ENCODE data around the gene TSPAN33. TPM values are rescaled to one million over a fixed set of nuclear protein-coding genes. Genes with fewer than 3 reads are reported as not detected.
A peak's percentile ranks its signal among the peaks of the same experiment; 100 is the strongest.

Gene TSPAN33
- total RNA-seq, 1 experiment from 2014 or later, result 12.4 TPM

DNA sequence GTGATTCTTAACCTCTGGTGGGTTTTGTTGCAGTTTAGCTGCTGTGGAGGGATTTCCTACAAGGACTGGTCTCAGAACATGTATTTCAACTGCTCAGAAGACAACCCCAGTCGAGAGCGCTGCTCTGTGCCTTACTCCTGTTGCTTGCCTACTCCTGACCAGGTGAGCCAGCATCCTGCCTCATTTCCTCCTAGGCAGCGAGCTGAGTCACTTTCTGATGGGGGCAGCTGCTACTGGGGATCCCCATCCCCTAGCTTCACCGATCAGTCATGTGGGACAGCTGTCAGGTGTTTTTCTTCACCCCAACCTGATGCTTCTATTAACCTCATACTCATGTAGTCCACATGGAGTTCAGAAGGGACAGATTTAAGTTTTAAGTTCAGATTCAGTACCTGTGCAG lies 22.2 kb downstream of the TSPAN33 start:
- H3K9me3 Mint-ChIP-seq (ENCODE audit: low read depth, unreplicated experiment), result no peaks in the 10 kb centered on the region
- H3K36me3 Mint-ChIP-seq (ENCODE audit: insufficient read depth, unreplicated experiment), result peaks cover 8% of the 10 kb centered on the region
- CTCF ChIA-PET, result no interaction called here
- no TSS peak for BruUV-seq (replicated peaks)
- TF ChIP-seq CTCF (IDR thresholded peaks at IDR 0.05; ENCODE audit: unreplicated experiment), result no peak
- no peaks in the 10 kb centered on the region for H3K27me3 Mint-ChIP-seq (ENCODE audit: unreplicated experiment)
- intact Hi-C loops (cut with micrococcal nuclease; ENCODE audit: unreplicated experiment), result no loop called here
- H3K4me1 Mint-ChIP-seq (ENCODE audit: low read depth, unreplicated experiment), result no peaks in the 10 kb centered on the region
- no peak overlapping the region for H3K4me3 Mint-ChIP-seq (ENCODE audit: low read depth, unreplicated experiment)
- DNase-seq, result no peak
- no peak overlapping the region for H3K27ac Mint-ChIP-seq (ENCODE audit: unreplicated experiment)

GRCh38 chr7:129167817-129168216 lies 23.3 kb downstream of the TSPAN33 start:
- no TSS peak for BruUV-seq (replicated peaks)
- Mint-ChIP-seq H3K9me3 (ENCODE audit: low read depth, unreplicated experiment) (no peaks in the 10 kb centered on the region), H3K4me3 (ENCODE audit: low read depth, unreplicated experiment) (no peak overlapping the region), H3K36me3 (ENCODE audit: insufficient read depth, unreplicated experiment) (peaks cover 8% of the 10 kb centered on the region), H3K27ac (ENCODE audit: unreplicated experiment) (no peak overlapping the region), H3K27me3 (ENCODE audit: unreplicated experiment) (no peaks in the 10 kb centered on the region), H3K4me1 (ENCODE audit: low read depth, unreplicated experiment) (no peaks in the 10 kb centered on the region)
- DNase-seq, result no peak
- no peak for TF ChIP-seq CTCF (IDR thresholded peaks at IDR 0.05; ENCODE audit: unreplicated experiment)
- CTCF ChIA-PET, result no interaction called here
- intact Hi-C loops (cut with micrococcal nuclease; ENCODE audit: unreplicated experiment), result no loop called here

DNA sequence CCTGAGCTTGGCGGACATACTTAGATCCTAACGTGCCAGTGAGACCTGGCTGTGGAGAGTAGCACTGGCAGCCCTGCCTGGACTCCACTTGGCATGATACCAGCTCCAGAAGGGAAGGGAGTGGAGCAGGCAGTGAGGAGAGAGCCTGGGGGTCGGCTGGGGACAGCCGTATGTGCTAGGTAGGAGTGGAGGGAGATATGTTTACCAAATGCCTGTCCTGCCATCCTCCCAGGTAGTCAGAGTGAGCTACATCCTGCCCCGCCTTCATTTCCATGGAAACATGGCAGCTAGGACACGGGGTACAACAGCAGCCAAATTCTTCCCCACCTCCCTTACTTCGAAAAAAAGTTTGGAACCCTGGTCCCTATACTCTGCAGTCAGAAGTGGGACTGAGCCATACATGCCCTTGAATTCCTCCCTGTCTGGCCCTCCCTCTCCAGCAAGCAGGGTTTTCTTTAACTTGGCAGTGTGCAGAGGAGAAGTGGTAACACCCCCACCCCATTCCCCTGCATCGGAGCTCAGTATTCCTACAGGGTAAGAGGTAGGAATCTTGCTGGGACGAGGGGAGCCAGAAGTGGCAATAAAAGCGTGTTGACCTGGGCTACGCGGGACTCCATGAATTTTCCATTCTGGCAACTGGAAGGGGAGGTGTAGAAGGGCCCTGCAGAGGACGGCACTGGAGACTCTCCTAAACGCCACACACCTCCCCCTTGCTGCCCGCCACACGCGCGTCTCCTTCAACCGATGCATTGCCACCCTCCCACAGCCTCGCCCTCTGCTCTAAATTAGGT lies 23.9 kb downstream of the TSPAN33 start:
- Mint-ChIP-seq H3K4me3 (ENCODE audit: low read depth, unreplicated experiment) (no peak overlapping the region), H3K27me3 (ENCODE audit: unreplicated experiment) (no peaks in the 10 kb centered on the region), H3K27ac (ENCODE audit: unreplicated experiment) (no peak overlapping the region), H3K4me1 (ENCODE audit: low read depth, unreplicated experiment) (no peaks in the 10 kb centered on the region), H3K9me3 (ENCODE audit: low read depth, unreplicated experiment) (no peaks in the 10 kb centered on the region), H3K36me3 (ENCODE audit: insufficient read depth, unreplicated experiment) (peaks cover 8% of the 10 kb centered on the region)
- TF ChIP-seq CTCF (IDR thresholded peaks at IDR 0.05; ENCODE audit: unreplicated experiment), result no peak
- CTCF ChIA-PET, result no interaction called here
- DNase-seq, result no peak
- intact Hi-C loops (cut with micrococcal nuclease; ENCODE audit: unreplicated experiment), result no loop called here
- BruUV-seq (replicated peaks), result no TSS peak

DNA sequence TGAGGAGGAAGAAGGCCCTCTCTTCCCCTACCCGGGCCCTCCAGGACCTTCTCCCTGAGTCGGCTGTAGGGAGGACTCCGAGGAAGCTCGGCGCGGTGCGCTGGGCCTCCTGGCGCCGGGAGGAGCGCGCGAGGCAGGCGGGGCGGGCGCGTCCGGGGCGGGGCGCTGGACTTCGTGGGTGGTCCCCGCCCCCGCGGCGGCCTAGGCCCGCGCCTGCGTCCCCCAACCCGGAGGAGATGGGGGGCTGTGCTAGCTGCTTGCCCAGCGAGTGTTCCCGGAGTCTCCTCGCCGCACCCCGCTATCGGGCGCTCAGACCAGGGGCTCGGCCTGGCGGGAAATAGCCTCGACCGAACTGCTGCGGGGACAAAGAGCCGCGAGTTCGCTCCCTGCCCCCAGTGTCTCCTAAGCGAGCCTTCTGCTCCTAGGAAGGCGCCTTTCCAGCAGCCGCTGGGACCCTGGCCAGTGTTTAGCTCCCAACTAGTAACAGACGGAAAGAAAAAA lies 24.7 kb downstream of the TSPAN33 start:
- TF ChIP-seq CTCF (IDR thresholded peaks at IDR 0.05; ENCODE audit: unreplicated experiment), result no peak
- Mint-ChIP-seq H3K4me1 (ENCODE audit: low read depth, unreplicated experiment) (no peaks in the 10 kb centered on the region), H3K36me3 (ENCODE audit: insufficient read depth, unreplicated experiment) (peaks cover 8% of the 10 kb centered on the region), H3K27ac (ENCODE audit: unreplicated experiment) (no peak overlapping the region), H3K27me3 (ENCODE audit: unreplicated experiment) (no peaks in the 10 kb centered on the region), H3K9me3 (ENCODE audit: low read depth, unreplicated experiment) (no peaks in the 10 kb centered on the region), H3K4me3 (ENCODE audit: low read depth, unreplicated experiment) (no peak overlapping the region)
- intact Hi-C loops (cut with micrococcal nuclease; ENCODE audit: unreplicated experiment), result no loop called here
- peak; percentile 18 for DNase-seq
- no TSS peak for BruUV-seq (replicated peaks)
- CTCF ChIA-PET, result no interaction called here
